Glutamatergic neuron (in vitro differentiated cells): ENCODE measurements around the gene HS6ST1. TPM values are rescaled to one million over a fixed set of nuclear protein-coding genes. Genes with fewer than 3 reads are reported as not detected.
"Not testable (repeated sequence)": the region's sequence is repeated elsewhere in the genome, so short reads cannot be mapped to it uniquely, and the experiment has no call there.

ENCODE experiments used
- DNase-seq: peaks from one replicate; pipeline ENCODE4 v3.0.0; 2022
- H3K27ac Mint-ChIP-seq: one replicate; pipeline ENCODE4 v1.8.0; 2020; ENCODE audit warnings: mild to moderate bottlenecking, mixed read lengths, inconsistent platforms; ENCODE audit not compliant: unreplicated experiment
- H3K27me3 Mint-ChIP-seq: one replicate; pipeline ENCODE4 v1.8.0; 2020; ENCODE audit warnings: mild to moderate bottlenecking, moderate library complexity, mixed read lengths, inconsistent platforms; ENCODE audit not compliant: unreplicated experiment
- H3K36me3 Mint-ChIP-seq: one replicate; pipeline ENCODE4 v1.8.0; 2020; ENCODE audit warnings: mild to moderate bottlenecking, mixed read lengths, inconsistent platforms; ENCODE audit not compliant: unreplicated experiment
- H3K4me1 Mint-ChIP-seq: one replicate; pipeline ENCODE4 v1.8.0; 2020; ENCODE audit warnings: mild to moderate bottlenecking, low read depth, mixed read lengths, inconsistent platforms; ENCODE audit not compliant: unreplicated experiment
- H3K4me3 Mint-ChIP-seq: one replicate; pipeline ENCODE4 v1.8.0; 2020; ENCODE audit warnings: mild to moderate bottlenecking, mixed read lengths, inconsistent platforms; ENCODE audit not compliant: unreplicated experiment
- H3K9me3 Mint-ChIP-seq: one replicate; pipeline ENCODE4 v1.8.0; 2020; ENCODE audit warnings: mild to moderate bottlenecking, moderate library complexity, mixed read lengths, inconsistent platforms; ENCODE audit not compliant: unreplicated experiment
- total RNA-seq: library from RNA; stranded (reverse); fragmentation: NEBNext Ultra II Directional; extraction: Animal tissue kit (Norgen Biotek cat#: 25700); gene quantifications from one replicate; pipeline ENCODE4 v1.2.1, GENCODE V29; 2021; ENCODE audit not compliant: unreplicated experiment
- TF ChIP-seq, protein P1 (sequence below): fragments of 200-600 bp; sonication (generic); IDR thresholded peaks from one replicate; pipeline ENCODE4 v1.5.0; 2021; ENCODE audit not compliant: partially characterized antibody, unreplicated experiment

The HS6ST1 gene
- total RNA-seq, 1 donor from 2014 or later = 173 TPM

DNA sequence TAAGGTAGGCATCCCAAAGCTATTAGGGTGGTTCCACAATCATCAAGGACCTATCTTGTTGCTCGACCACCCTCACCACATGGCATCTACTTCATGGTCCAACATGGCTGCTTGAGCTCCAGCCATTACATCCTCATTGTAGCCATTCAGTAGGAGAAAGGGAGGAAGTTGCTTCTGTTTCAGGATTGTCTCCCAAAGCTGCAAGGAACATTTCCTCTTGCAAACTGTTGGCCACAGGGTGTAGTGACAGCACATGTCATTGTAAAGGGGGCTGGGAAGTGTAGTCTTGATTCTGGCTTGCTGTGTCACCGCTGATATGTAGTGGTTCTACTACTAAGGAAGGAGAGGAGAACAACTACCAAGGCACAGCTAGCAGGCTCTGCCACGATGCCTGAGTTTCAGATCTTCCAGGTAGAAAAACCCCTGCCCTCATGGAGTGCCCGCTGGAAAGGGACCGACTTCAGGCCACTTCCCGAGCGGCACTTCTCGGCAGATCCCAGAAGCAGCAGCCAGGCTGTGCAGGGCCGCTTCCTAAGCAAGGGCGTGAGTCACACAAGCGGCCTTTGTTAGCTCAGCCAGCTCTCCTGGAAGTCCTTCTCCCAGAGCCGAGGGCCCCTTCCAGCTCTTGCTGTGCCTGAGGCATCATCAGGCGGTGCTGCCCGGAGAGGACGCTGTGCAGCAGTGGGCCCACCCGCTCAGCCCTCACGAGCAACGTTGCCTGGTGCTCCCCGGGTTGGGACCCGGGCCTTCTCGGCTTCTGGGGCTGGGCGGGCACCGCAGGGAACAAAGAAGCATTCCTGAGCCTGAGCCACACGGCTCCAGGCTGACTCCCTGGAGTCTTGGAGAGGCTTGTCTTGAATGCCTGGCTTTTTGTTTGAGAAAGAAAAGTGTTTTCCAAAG, 58.2 kb downstream of the HS6ST1 start:
- DNase-seq = no peak
- TF ChIP-seq, protein P1, sequence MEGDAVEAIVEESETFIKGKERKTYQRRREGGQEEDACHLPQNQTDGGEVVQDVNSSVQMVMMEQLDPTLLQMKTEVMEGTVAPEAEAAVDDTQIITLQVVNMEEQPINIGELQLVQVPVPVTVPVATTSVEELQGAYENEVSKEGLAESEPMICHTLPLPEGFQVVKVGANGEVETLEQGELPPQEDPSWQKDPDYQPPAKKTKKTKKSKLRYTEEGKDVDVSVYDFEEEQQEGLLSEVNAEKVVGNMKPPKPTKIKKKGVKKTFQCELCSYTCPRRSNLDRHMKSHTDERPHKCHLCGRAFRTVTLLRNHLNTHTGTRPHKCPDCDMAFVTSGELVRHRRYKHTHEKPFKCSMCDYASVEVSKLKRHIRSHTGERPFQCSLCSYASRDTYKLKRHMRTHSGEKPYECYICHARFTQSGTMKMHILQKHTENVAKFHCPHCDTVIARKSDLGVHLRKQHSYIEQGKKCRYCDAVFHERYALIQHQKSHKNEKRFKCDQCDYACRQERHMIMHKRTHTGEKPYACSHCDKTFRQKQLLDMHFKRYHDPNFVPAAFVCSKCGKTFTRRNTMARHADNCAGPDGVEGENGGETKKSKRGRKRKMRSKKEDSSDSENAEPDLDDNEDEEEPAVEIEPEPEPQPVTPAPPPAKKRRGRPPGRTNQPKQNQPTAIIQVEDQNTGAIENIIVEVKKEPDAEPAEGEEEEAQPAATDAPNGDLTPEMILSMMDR = no peak
- H3K27ac Mint-ChIP-seq = peak overlapping the region; percentile 17
- peaks cover 2% of the 10 kb centered on the region for H3K36me3 Mint-ChIP-seq
- H3K4me1 Mint-ChIP-seq = peaks cover 2% of the 10 kb centered on the region
- peaks cover 9% of the 10 kb centered on the region for H3K9me3 Mint-ChIP-seq
- peaks cover 5% of the 10 kb centered on the region for H3K27me3 Mint-ChIP-seq
- no peak overlapping the region for H3K4me3 Mint-ChIP-seq

DNA sequence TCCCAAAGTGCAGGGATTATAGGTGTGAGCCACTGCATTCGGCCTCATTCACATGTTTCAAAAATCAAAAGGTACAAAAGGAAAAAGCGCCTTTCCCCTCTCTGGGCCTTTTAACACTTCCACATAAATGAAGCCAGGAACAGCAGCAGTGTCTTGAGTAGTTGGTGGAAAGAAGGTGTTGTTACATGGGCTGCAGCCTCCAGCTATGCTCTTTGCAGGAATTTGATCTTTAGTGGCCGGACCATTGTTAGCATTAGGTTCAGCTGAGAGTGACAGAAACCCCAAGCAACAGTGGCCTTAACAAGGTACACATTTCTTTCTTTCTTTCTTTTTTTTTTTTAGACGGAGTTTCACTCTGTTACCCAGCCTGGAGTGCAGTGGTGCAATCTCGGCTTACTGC, 59.1 kb downstream of the HS6ST1 start:
- Mint-ChIP-seq H3K36me3 (peaks cover 9% of the 10 kb centered on the region), H3K27ac (no peak overlapping the region), H3K4me1 (peaks cover 2% of the 10 kb centered on the region), H3K9me3 (peaks cover 6% of the 10 kb centered on the region), H3K27me3 (peaks cover 5% of the 10 kb centered on the region), H3K4me3 (no peak overlapping the region)
- no peak for DNase-seq
- TF ChIP-seq, protein P1 = no peak

DNA sequence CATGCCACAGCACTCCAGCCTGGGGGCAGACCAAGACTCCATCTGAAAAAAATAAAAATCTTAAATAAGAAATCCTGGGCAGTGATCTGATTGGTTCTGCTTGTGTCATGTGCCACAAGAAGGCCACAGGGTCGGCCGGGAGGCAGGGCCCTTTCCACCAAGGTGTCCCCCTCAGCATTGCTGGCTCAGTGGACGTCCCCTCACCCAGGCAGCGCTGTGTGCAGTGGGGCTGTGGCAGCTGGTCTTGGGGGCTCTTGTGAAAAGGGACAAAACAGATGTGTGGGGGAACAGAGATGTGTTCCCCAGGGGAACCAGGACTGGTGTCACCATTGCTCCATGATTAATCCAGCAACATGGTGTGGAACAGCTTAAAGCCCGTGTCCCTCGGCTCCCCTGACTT, 60.5 kb downstream of the HS6ST1 start:
- TF ChIP-seq, protein P1 = no peak
- Mint-ChIP-seq H3K27ac (no peak overlapping the region), H3K27me3 (peaks cover 5% of the 10 kb centered on the region), H3K9me3 (peaks cover 6% of the 10 kb centered on the region), H3K4me1 (peaks cover 2% of the 10 kb centered on the region), H3K36me3 (peaks cover 9% of the 10 kb centered on the region), H3K4me3 (no peak overlapping the region)
- DNase-seq = no peak

GRCh38 chr2:128252501-128252900, 66.2 kb downstream of the HS6ST1 start:
- Mint-ChIP-seq H3K27me3 (no peaks in the 10 kb centered on the region), H3K9me3 (no peaks in the 10 kb centered on the region), H3K27ac (no peak overlapping the region), H3K4me3 (no peak overlapping the region), H3K4me1 (peaks cover 2% of the 10 kb centered on the region), H3K36me3 (peaks cover 9% of the 10 kb centered on the region)
- TF ChIP-seq, protein P1 = no peak
- DNase-seq = no peak

- not testable (repeated sequence) for DNase-seq, H3K9me3 Mint-ChIP-seq, H3K27ac Mint-ChIP-seq, H3K4me1 Mint-ChIP-seq, H3K4me3 Mint-ChIP-seq, H3K36me3 Mint-ChIP-seq, H3K27me3 Mint-ChIP-seq
These were observed 66.6 kb downstream of the HS6ST1 start for GRCh38 chr2:128252086-128252485.
